ENCODE results near the gene ZBTB3. TPM values are rescaled to one million over a fixed set of nuclear protein-coding genes. Genes with fewer than 3 reads are reported as not detected.
A peak's percentile ranks its signal among the peaks of the same experiment; 100 is the strongest.

ZBTB3 gene
- total RNA-seq = 1 to 10 TPM; 5.9 to 6.4 TPM
- 1 to 10 TPM; 1.5 to 2.6 TPM for polyA plus RNA-seq

DNA sequence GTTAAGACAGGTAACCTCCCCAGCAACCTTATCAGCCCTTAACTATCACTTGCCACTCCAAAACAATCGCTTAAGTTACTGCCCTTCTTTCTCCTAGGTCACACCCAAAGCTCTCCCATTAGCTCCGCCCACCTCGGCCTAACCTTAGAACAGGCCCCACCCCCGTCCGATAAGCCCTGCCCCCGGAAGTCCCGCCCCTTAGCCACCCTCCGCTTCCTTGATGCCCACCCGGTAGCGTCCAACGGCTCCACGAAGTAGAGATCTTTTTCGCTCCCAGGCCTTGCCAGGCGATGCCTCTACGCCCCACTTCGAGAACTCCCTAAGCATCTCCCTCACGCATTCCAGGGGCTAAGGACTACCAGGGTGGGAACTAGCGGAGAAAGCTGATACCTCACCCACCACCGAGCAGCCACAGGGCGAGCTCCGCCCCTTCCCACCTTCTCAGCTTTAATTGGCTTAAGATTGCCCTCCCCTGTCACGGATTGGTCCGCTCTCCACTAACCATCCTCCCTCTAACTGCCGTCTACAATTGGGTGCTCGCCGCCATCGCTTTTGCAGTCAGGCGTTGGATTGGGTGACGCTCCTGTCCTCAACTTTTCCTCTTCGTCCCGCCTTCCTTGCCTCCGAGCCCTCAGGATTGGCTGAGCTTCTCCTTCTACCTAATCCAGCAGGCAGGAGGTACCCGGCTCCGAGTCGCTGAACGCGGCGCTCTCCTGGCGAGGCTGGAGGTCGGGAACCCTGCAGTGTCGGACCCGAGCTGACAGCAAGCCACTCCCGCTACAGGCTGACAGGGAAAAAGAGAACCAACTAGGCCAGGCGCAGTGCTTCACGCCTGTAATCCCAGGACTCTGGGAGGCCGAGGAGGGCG is at the start of gene ZBTB3:
Gene ZBTB3, minus strand, starts transcription at position 425 of the 868 bp plus-strand sequence. CDS start 496 bp downstream, outside the sequence.
- H3K4me1 ChIP-seq (ENCODE audit: control insufficient read depth in 4 of 4, insufficient read depth in 4 of 4, low read length in 3 of 4) = peaks cover 4 to 12% (median 9%) of the 10 kb centered on the region in 4 donors
- H3K27ac ChIP-seq (ENCODE audit: low read depth in 1 of 2, low read length in 2 of 2) = peak within 1 kb of the TSS; percentile 86 to 94
- TF ChIP-seq FOXA2 (IDR thresholded peaks at IDR 0.05) (no peak), MAX (IDR thresholded peaks at IDR 0.05) (peak; percentile 43), YY1 (IDR thresholded peaks at IDR 0.05) (peak; percentile 88), RAD21 (IDR thresholded peaks at IDR 0.05) (peak in 1 of 2 donors; percentile 28), SP1 (IDR thresholded peaks at IDR 0.05) (peak; percentile 99), EGR1 (IDR thresholded peaks at IDR 0.05; ENCODE audit: low read depth in 2 of 2) (no peak), ZBTB33 (IDR thresholded peaks at IDR 0.05) (no peak), TAF1 (conservative IDR thresholded peaks at IDR 0.05) (peak; percentile 63), JUND (IDR thresholded peaks at IDR 0.05) (no peak), FOXA1 (IDR thresholded peaks at IDR 0.05) (no peak), HNF4A (conservative IDR thresholded peaks at IDR 0.05) (no peak), RXRA (IDR thresholded peaks at IDR 0.05) (peak in 1 of 2 donors; percentile 13), NR2F2 (IDR thresholded peaks at IDR 0.05) (peak; percentile 43), ATF3 (IDR thresholded peaks at IDR 0.05) (no peak), GABPA (IDR thresholded peaks at IDR 0.05 in 1 of 2, conservative IDR thresholded peaks at IDR 0.05 in 1 of 2) (peak; percentile 88 to 94), HNF4G (IDR thresholded peaks at IDR 0.05) (no peak)
- TF ChIP-seq, protein P1, sequence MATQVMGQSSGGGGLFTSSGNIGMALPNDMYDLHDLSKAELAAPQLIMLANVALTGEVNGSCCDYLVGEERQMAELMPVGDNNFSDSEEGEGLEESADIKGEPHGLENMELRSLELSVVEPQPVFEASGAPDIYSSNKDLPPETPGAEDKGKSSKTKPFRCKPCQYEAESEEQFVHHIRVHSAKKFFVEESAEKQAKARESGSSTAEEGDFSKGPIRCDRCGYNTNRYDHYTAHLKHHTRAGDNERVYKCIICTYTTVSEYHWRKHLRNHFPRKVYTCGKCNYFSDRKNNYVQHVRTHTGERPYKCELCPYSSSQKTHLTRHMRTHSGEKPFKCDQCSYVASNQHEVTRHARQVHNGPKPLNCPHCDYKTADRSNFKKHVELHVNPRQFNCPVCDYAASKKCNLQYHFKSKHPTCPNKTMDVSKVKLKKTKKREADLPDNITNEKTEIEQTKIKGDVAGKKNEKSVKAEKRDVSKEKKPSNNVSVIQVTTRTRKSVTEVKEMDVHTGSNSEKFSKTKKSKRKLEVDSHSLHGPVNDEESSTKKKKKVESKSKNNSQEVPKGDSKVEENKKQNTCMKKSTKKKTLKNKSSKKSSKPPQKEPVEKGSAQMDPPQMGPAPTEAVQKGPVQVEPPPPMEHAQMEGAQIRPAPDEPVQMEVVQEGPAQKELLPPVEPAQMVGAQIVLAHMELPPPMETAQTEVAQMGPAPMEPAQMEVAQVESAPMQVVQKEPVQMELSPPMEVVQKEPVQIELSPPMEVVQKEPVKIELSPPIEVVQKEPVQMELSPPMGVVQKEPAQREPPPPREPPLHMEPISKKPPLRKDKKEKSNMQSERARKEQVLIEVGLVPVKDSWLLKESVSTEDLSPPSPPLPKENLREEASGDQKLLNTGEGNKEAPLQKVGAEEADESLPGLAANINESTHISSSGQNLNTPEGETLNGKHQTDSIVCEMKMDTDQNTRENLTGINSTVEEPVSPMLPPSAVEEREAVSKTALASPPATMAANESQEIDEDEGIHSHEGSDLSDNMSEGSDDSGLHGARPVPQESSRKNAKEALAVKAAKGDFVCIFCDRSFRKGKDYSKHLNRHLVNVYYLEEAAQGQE (IDR thresholded peaks at IDR 0.05) = peak; percentile 32
- TF ChIP-seq, protein P2, sequence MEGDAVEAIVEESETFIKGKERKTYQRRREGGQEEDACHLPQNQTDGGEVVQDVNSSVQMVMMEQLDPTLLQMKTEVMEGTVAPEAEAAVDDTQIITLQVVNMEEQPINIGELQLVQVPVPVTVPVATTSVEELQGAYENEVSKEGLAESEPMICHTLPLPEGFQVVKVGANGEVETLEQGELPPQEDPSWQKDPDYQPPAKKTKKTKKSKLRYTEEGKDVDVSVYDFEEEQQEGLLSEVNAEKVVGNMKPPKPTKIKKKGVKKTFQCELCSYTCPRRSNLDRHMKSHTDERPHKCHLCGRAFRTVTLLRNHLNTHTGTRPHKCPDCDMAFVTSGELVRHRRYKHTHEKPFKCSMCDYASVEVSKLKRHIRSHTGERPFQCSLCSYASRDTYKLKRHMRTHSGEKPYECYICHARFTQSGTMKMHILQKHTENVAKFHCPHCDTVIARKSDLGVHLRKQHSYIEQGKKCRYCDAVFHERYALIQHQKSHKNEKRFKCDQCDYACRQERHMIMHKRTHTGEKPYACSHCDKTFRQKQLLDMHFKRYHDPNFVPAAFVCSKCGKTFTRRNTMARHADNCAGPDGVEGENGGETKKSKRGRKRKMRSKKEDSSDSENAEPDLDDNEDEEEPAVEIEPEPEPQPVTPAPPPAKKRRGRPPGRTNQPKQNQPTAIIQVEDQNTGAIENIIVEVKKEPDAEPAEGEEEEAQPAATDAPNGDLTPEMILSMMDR (IDR thresholded peaks at IDR 0.05; ENCODE audit: low read depth, low read length, missing input control) = peak; percentile 12
- DNase-seq (ENCODE audit: low spot score) = peak; percentile 99
- peak within 1 kb of the TSS; percentile 72 to 93 (median 82) for H3K4me3 ChIP-seq (ENCODE audit: low read depth in 1 of 3, low read length in 3 of 3)
- H3K36me3 ChIP-seq (ENCODE audit: control insufficient read depth in 4 of 4, insufficient read depth in 3 of 4, low read depth in 1 of 4, low read length in 3 of 4) = peaks cover 2 to 8% (median 4%) of the 10 kb centered on the region in 4 donors
- H3K9me3 ChIP-seq (ENCODE audit: control insufficient read depth in 4 of 4, low read length in 3 of 4) = no peaks in the 10 kb centered on the region
- under 1% methylated on average over 47 of the region's 47 CpGs for WGBS
- peak within 1 kb of the TSS; percentile 20 to 64 for H3K9ac ChIP-seq (ENCODE audit: low read depth in 1 of 2, low read length in 2 of 2)
- no peaks in the 10 kb centered on the region for H3K27me3 ChIP-seq (ENCODE audit: control insufficient read depth in 4 of 4, insufficient read depth in 4 of 4, low read length in 3 of 4)
